H54 (cell line): Measurements from ENCODE around the gene ABCB10.
"Not testable (repeated sequence)": the region's sequence is repeated elsewhere in the genome, so short reads cannot be mapped to it uniquely, and the experiment has no call there.

Source experiments
- DNase-seq: peaks from one replicate; pipeline ENCODE4 v3.0.0; 2011; ENCODE audit warnings: low spot score, mixed read lengths; ENCODE audit not compliant: insufficient read length
- FAIRE-seq: peaks from 3 replicates; lab custom pipeline; 2011; peaks lifted over from hg19 to GRCh38; lab: Jason Lieb, UNC
- POLR2A ChIP-seq: IDR thresholded peaks from 2 replicates; pipeline ENCODE4 v1.6.1; 2011; ENCODE audit warnings: low read depth, mild to moderate bottlenecking, low read length

The ABCB10 gene

GRCh38 chr1:229538945-229539344 lies 19.6 kb downstream of the ABCB10 start:
- FAIRE-seq (no peak), DNase-seq (no peak)
- no peak for TF ChIP-seq POLR2A

- DNase-seq (no peak), FAIRE-seq (no peak)
- no peak for TF ChIP-seq POLR2A
Observed at GRCh38 chr1:229537894-229538293, 20.6 kb downstream of the ABCB10 start.

GRCh38 chr1:229536982-229537381 lies 21.5 kb downstream of the ABCB10 start:
- DNase-seq (no peak), FAIRE-seq (no peak)
- TF ChIP-seq POLR2A, result no peak

- no peak for DNase-seq
- no peak for TF ChIP-seq POLR2A
- FAIRE-seq, result no peak
Observed at GRCh38 chr1:229535230-229535629, 23.3 kb downstream of the ABCB10 start.

- no peak for FAIRE-seq
- no peak for TF ChIP-seq POLR2A
- DNase-seq, result no peak
Observed at GRCh38 chr1:229531326-229531725, 27.2 kb downstream of the ABCB10 start.

GRCh38 chr1:229529639-229530038 lies 28.9 kb downstream of the ABCB10 start:
- no peak for TF ChIP-seq POLR2A
- DNase-seq, result no peak
- no peak for FAIRE-seq

- FAIRE-seq, result no peak
- no peak for TF ChIP-seq POLR2A
- no peak for DNase-seq
Observed at GRCh38 chr1:229526695-229527094, 31.8 kb downstream of the ABCB10 start.

- no peak for TF ChIP-seq POLR2A
- FAIRE-seq (no peak), DNase-seq (no peak)
Observed at GRCh38 chr1:229523052-229523451, 35.5 kb downstream of the ABCB10 start.

GRCh38 chr1:229514578-229515275 lies 43.8 kb downstream of the ABCB10 start:
- FAIRE-seq (peak; percentile 89), DNase-seq (peak; percentile 35)
- TF ChIP-seq POLR2A, result no peak

GRCh38 chr1:229511625-229512024 lies 46.9 kb downstream of the ABCB10 start:
- not testable (repeated sequence) for DNase-seq, FAIRE-seq

- not testable (repeated sequence) for FAIRE-seq, DNase-seq
Observed at GRCh38 chr1:229511201-229511600, 47.3 kb downstream of the ABCB10 start.

- FAIRE-seq, result no peak
- DNase-seq, result no peak
- TF ChIP-seq POLR2A, result no peak
Observed at GRCh38 chr1:229509576-229509975, 48.9 kb downstream of the ABCB10 start.

GRCh38 chr1:229508823-229509337 lies 49.6 kb downstream of the ABCB10 start:
- TF ChIP-seq POLR2A, result no peak
- DNase-seq (no peak), FAIRE-seq (no peak)

GRCh38 chr1:229507951-229508822 lies 50.3 kb downstream of the ABCB10 start, which contains the start of gene NUP133:
NUP133 (minus strand) TSS chr1:229508341; CDS start chr1:229508249, 92 bp downstream.
- TF ChIP-seq POLR2A, result peak; percentile 94
- peak; percentile 52 for FAIRE-seq

More at GRCh38 chr1:229507951-229508822, 50.3 kb downstream of the ABCB10 start, which contains the start of gene NUP133:
- DNase-seq, result peak; percentile 89
